Measurements from ENCODE around the gene STARD9. TPM values are rescaled to one million over a fixed set of nuclear protein-coding genes. Genes with fewer than 3 reads are reported as not detected.
"Not testable (repeated sequence)": the region's sequence is repeated elsewhere in the genome, so short reads cannot be mapped to it uniquely, and the experiment has no call there.

The STARD9 gene
- total RNA-seq, 1 donor from 2014 or later = 24.4 TPM

GRCh38 chr15:42548249-42549031 is 27.0 kb upstream of the STARD9 start, which contains the start of the genes HAUS2 and LRRC57:
HAUS2 (plus strand) TSS chr15:42548838; CDS start chr15:42548873, 35 bp downstream.
LRRC57 (minus strand) TSS chr15:42548793; CDS start chr15:42548434, 359 bp downstream.
- DNase-seq (ENCODE audit: extremely low spot score, unreplicated experiment) = peak; percentile 95
- peaks cover 13% of the 10 kb centered on the region for H3K36me3 Mint-ChIP-seq (ENCODE audit: unreplicated experiment)

GRCh38 chr15:42549032-42549491 is 26.3 kb upstream of the STARD9 start:
- Mint-ChIP-seq H3K27me3 (ENCODE audit: unreplicated experiment) (no peaks in the 10 kb centered on the region), H3K4me1 (ENCODE audit: unreplicated experiment) (peaks cover 29% of the 10 kb centered on the region), H3K36me3 (ENCODE audit: unreplicated experiment) (peaks cover 10% of the 10 kb centered on the region), H3K9me3 (ENCODE audit: unreplicated experiment) (no peaks in the 10 kb centered on the region), H3K4me3 (ENCODE audit: unreplicated experiment) (peak overlapping the region; percentile 95), H3K27ac (ENCODE audit: unreplicated experiment) (peak overlapping the region; percentile 98)
- DNase-seq (ENCODE audit: extremely low spot score, unreplicated experiment) = no peak
- no peak for TF ChIP-seq CTCF (IDR thresholded peaks at IDR 0.05)

More at GRCh38 chr15:42548249-42549031, 27.0 kb upstream of the STARD9 start, which contains the start of the genes HAUS2 and LRRC57:
- H3K27me3 Mint-ChIP-seq (ENCODE audit: unreplicated experiment) = no peaks in the 10 kb centered on the region
- no peak for TF ChIP-seq CTCF (IDR thresholded peaks at IDR 0.05)
- H3K9me3 Mint-ChIP-seq (ENCODE audit: unreplicated experiment) = no peaks in the 10 kb centered on the region
- H3K4me1 Mint-ChIP-seq (ENCODE audit: unreplicated experiment) = peaks cover 29% of the 10 kb centered on the region
- H3K4me3 Mint-ChIP-seq (ENCODE audit: unreplicated experiment) = peak within 1 kb of the TSS; percentile 95
- H3K27ac Mint-ChIP-seq (ENCODE audit: unreplicated experiment) = peak within 1 kb of the TSS; percentile 98

GRCh38 chr15:42549741-42550392 is 25.5 kb upstream of the STARD9 start:
- H3K4me3 Mint-ChIP-seq (ENCODE audit: unreplicated experiment) = peak overlapping the region; percentile 95
- peak overlapping the region; percentile 38 for H3K27ac Mint-ChIP-seq (ENCODE audit: unreplicated experiment)
- peaks cover 10% of the 10 kb centered on the region for H3K36me3 Mint-ChIP-seq (ENCODE audit: unreplicated experiment)
- no peaks in the 10 kb centered on the region for H3K9me3 Mint-ChIP-seq (ENCODE audit: unreplicated experiment)
- peaks cover 29% of the 10 kb centered on the region for H3K4me1 Mint-ChIP-seq (ENCODE audit: unreplicated experiment)
- no peak for TF ChIP-seq CTCF (IDR thresholded peaks at IDR 0.05)
- no peaks in the 10 kb centered on the region for H3K27me3 Mint-ChIP-seq (ENCODE audit: unreplicated experiment)
- DNase-seq (ENCODE audit: extremely low spot score, unreplicated experiment) = no peak

GRCh38 chr15:42553554-42553953 is 21.9 kb upstream of the STARD9 start:
- no peak for TF ChIP-seq CTCF (IDR thresholded peaks at IDR 0.05)
- no peak overlapping the region for H3K27ac Mint-ChIP-seq (ENCODE audit: unreplicated experiment)

GRCh38 chr15:42556550-42557207 is 18.7 kb upstream of the STARD9 start:
- H3K27ac Mint-ChIP-seq (ENCODE audit: unreplicated experiment); H3K9me3 Mint-ChIP-seq (ENCODE audit: unreplicated experiment); H3K4me3 Mint-ChIP-seq (ENCODE audit: unreplicated experiment); H3K4me1 Mint-ChIP-seq (ENCODE audit: unreplicated experiment); DNase-seq (ENCODE audit: extremely low spot score, unreplicated experiment); H3K27me3 Mint-ChIP-seq (ENCODE audit: unreplicated experiment): not testable (repeated sequence)
- peaks cover 26% of the 10 kb centered on the region for H3K36me3 Mint-ChIP-seq (ENCODE audit: unreplicated experiment)

More at GRCh38 chr15:42553554-42553953, 21.9 kb upstream of the STARD9 start:
- H3K9me3 Mint-ChIP-seq (ENCODE audit: unreplicated experiment) = no peaks in the 10 kb centered on the region
- DNase-seq (ENCODE audit: extremely low spot score, unreplicated experiment) = no peak
- H3K4me3 Mint-ChIP-seq (ENCODE audit: unreplicated experiment) = no peak overlapping the region
- peaks cover 8% of the 10 kb centered on the region for H3K4me1 Mint-ChIP-seq (ENCODE audit: unreplicated experiment)
- H3K36me3 Mint-ChIP-seq (ENCODE audit: unreplicated experiment) = peaks cover 5% of the 10 kb centered on the region
- no peaks in the 10 kb centered on the region for H3K27me3 Mint-ChIP-seq (ENCODE audit: unreplicated experiment)
